Measurements from ENCODE around the gene PGAM1.
A peak's percentile ranks its signal among the peaks of the same experiment; 100 is the strongest.

PGAM1 gene

DNA sequence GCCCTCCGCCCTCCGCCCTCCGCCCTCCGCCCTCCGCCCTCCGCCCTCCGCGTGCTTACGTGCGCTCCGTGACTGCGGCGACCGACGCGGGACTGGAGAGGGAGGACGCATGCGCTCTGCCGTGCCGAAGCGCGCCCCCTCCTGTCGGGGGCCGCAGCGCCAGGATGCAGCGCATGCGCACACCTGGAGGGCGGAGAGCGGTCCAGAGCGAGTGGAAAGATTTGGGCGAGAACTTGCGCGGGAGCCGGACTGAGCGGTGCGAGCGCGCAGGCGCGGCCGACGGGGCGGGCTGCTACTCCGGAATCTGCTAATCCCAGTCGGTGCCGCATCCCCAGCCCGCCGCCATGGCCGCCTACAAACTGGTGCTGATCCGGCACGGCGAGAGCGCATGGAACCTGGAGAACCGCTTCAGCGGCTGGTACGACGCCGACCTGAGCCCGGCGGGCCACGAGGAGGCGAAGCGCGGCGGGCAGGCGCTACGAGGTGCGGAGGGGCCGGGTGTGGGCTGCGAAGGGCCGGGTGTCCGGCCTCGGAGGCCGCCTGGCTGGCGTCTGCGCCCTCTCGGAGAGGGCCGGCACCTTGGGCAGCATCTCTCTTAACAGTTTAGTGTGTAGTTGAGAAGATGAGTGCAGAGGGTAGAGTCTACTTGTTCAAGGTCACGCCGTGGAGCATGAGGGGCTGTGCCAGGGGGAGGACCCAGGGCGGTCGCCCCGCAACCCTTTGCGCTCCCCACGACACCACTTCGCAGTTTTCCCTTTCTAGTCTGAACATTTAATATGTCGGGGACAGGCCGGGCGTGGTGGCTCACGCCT, at the start of gene PGAM1:
Gene PGAM1 (plus strand): TSS at position 228 of the 812 bp plus-strand sequence. CDS start 117 bp downstream, at position 345.
- H3K36me3 ChIP-seq (ENCODE audit: control insufficient read depth, low read depth, low read length): peaks cover 27% of the 10 kb centered on the region
- peak within 1 kb of the TSS; percentile 95 for H3K4me3 ChIP-seq (ENCODE audit: low read length)
- H3K4me1 ChIP-seq (ENCODE audit: control insufficient read depth, low read depth, low read length): peaks cover 8% of the 10 kb centered on the region
- no peaks in the 10 kb centered on the region for H3K27me3 ChIP-seq (ENCODE audit: control insufficient read depth, insufficient read depth, low read length)
- peak within 1 kb of the TSS; percentile 92 for H3K9ac ChIP-seq (ENCODE audit: low read length)
- peak within 1 kb of the TSS; percentile 89 for H3K27ac ChIP-seq (ENCODE audit: low read length)
- no peaks in the 10 kb centered on the region for H3K9me3 ChIP-seq (ENCODE audit: control insufficient read depth, low read depth, low read length)

GRCh38 chr10:97376413-97376812, 49.6 kb upstream of the PGAM1 start:
- H3K9me3 ChIP-seq (ENCODE audit: control insufficient read depth, low read depth, low read length): no peaks in the 10 kb centered on the region
- no peak overlapping the region for H3K9ac ChIP-seq (ENCODE audit: low read length)
- no peak overlapping the region for H3K4me3 ChIP-seq (ENCODE audit: low read length)
- no peaks in the 10 kb centered on the region for H3K27me3 ChIP-seq (ENCODE audit: control insufficient read depth, insufficient read depth, low read length)
- H3K27ac ChIP-seq (ENCODE audit: low read length): no peak overlapping the region
- H3K4me1 ChIP-seq (ENCODE audit: control insufficient read depth, low read depth, low read length): no peaks in the 10 kb centered on the region
- H3K36me3 ChIP-seq (ENCODE audit: control insufficient read depth, low read depth, low read length): peaks cover 63% of the 10 kb centered on the region

DNA sequence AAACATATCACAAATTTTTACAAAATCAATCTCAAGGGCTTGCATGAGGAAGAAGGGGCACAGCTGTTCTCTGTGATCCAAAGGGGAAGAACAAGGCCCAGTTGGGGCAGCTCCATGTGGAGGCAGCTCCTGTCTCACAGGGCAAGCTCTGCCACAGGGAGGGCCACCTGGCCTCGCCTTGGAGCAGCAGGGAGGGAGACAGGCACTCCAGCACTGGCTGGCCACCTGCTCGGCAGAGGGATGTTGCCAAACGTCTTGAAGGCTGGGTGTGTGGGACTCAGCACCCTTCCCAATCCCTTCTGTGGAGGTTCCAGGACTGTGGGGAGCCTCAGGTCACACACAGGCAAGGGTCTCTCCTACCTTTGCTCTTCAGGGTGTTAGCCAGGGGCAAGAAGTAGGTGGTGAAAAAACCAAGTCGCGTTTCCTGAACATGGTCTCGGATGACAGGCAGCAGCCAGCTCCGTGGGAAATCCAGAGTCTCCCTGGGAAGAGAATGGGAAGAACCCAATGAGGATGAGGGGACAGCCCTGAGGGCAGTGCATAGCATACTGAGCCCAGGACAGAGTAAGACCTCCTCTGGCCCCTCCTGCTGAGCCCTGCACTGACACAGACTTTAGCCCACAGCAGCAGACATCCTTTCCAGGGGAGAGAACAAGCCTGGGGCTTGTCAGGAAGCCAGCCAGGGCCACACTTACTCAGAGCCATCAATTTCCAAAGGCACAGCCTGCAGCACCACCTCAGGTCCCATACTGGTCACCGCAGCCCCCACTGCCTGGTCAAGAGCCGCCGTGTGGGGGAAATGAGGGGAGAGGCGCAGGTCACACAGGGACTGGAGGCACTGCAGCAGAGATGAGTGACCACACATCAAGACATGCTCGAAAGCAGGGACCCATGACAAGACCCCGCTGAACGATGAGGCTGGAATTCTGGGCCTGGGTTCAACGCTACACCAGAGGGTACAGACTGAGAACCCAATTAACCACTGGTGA, 46.8 kb upstream of the PGAM1 start:
- Histone ChIP-seq H3K27ac (ENCODE audit: low read length) (no peak overlapping the region), H3K4me3 (ENCODE audit: low read length) (no peak overlapping the region), H3K36me3 (ENCODE audit: control insufficient read depth, low read depth, low read length) (peaks cover 49% of the 10 kb centered on the region), H3K4me1 (ENCODE audit: control insufficient read depth, low read depth, low read length) (no peaks in the 10 kb centered on the region), H3K9ac (ENCODE audit: low read length) (no peak overlapping the region), H3K27me3 (ENCODE audit: control insufficient read depth, insufficient read depth, low read length) (no peaks in the 10 kb centered on the region), H3K9me3 (ENCODE audit: control insufficient read depth, low read depth, low read length) (no peaks in the 10 kb centered on the region)

DNA sequence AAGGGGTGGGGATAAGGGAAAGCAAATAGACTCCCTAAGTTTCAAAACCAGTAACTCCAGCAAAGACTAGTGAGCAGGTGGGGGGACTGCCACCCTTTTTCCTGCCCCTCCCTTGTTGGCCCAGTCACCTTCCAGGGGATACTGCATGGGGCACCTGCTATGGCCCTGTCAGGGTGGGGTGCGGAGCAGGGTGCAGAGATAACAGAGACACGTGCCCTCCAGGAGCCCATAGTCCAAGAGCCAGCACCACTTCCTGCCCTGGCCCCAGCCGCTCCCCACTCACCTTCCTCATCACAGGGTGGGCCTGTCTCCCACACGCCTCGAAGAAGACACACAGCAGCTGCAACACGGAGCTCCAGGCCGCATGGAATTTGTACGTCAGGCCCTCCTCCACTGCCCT, 45.5 kb upstream of the PGAM1 start:
- H3K27me3 ChIP-seq (ENCODE audit: control insufficient read depth, insufficient read depth, low read length): no peaks in the 10 kb centered on the region
- H3K9ac ChIP-seq (ENCODE audit: low read length): no peak overlapping the region
- H3K27ac ChIP-seq (ENCODE audit: low read length): no peak overlapping the region
- no peak overlapping the region for H3K4me3 ChIP-seq (ENCODE audit: low read length)
- H3K36me3 ChIP-seq (ENCODE audit: control insufficient read depth, low read depth, low read length): peaks cover 50% of the 10 kb centered on the region
- H3K9me3 ChIP-seq (ENCODE audit: control insufficient read depth, low read depth, low read length): no peaks in the 10 kb centered on the region
- no peaks in the 10 kb centered on the region for H3K4me1 ChIP-seq (ENCODE audit: control insufficient read depth, low read depth, low read length)

DNA sequence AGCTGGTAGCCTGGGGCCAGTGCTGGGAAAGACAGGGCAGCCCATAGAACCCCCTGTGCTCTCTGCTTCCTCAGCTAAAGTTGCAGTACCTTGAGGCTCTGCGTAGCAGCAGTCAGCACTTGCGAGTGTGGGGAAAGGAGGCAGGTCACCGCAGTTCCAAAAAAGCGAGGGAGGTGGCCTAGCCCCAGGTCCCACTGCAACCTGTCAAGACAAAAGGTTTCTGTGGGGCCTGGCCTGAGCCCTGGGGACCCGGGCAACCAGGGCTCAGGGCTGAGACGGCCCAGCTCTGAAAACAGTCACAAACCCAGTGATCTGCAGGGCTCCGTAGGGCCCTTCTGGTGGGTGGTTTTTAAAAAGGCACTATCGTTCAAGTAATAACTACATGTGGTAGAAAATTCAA, 44.4 kb upstream of the PGAM1 start:
- H3K4me3 ChIP-seq (ENCODE audit: low read length): no peak overlapping the region
- H3K9me3 ChIP-seq (ENCODE audit: control insufficient read depth, low read depth, low read length): no peaks in the 10 kb centered on the region
- H3K9ac ChIP-seq (ENCODE audit: low read length): no peak overlapping the region
- no peaks in the 10 kb centered on the region for H3K4me1 ChIP-seq (ENCODE audit: control insufficient read depth, low read depth, low read length)
- no peaks in the 10 kb centered on the region for H3K27me3 ChIP-seq (ENCODE audit: control insufficient read depth, insufficient read depth, low read length)
- H3K27ac ChIP-seq (ENCODE audit: low read length): no peak overlapping the region
- peaks cover 51% of the 10 kb centered on the region for H3K36me3 ChIP-seq (ENCODE audit: control insufficient read depth, low read depth, low read length)

DNA sequence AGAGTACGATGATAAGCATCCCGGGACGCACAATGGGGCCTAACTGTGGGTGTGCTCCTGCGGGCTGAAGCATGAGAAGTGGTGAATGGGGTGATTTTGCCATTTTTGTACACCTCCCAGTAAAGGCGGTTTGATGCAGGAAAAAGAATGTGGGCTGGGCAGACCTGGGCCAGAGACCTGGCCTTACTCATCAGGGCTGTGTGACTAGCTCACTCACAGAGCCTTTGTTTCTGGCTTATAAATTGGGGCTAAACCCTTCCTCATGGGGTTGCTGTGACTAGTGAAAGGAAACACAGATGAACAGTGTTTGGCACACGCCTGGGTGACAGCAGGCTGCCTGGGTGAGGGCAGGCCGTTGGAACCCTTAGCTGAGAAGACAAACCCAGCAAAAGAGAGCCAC, 42.8 kb upstream of the PGAM1 start:
- Histone ChIP-seq H3K27ac (ENCODE audit: low read length) (no peak overlapping the region), H3K9me3 (ENCODE audit: control insufficient read depth, low read depth, low read length) (no peaks in the 10 kb centered on the region), H3K36me3 (ENCODE audit: control insufficient read depth, low read depth, low read length) (peaks cover 57% of the 10 kb centered on the region), H3K27me3 (ENCODE audit: control insufficient read depth, insufficient read depth, low read length) (no peaks in the 10 kb centered on the region), H3K4me1 (ENCODE audit: control insufficient read depth, low read depth, low read length) (no peaks in the 10 kb centered on the region), H3K9ac (ENCODE audit: low read length) (no peak overlapping the region), H3K4me3 (ENCODE audit: low read length) (no peak overlapping the region)

GRCh38 chr10:97384156-97384555, 41.8 kb upstream of the PGAM1 start:
- no peaks in the 10 kb centered on the region for H3K27me3 ChIP-seq (ENCODE audit: control insufficient read depth, insufficient read depth, low read length)
- H3K4me3 ChIP-seq (ENCODE audit: low read length): no peak overlapping the region
- H3K9me3 ChIP-seq (ENCODE audit: control insufficient read depth, low read depth, low read length): no peaks in the 10 kb centered on the region
- no peak overlapping the region for H3K9ac ChIP-seq (ENCODE audit: low read length)
- no peaks in the 10 kb centered on the region for H3K4me1 ChIP-seq (ENCODE audit: control insufficient read depth, low read depth, low read length)
- peaks cover 59% of the 10 kb centered on the region for H3K36me3 ChIP-seq (ENCODE audit: control insufficient read depth, low read depth, low read length)
- H3K27ac ChIP-seq (ENCODE audit: low read length): no peak overlapping the region

GRCh38 chr10:97384641-97385040, 41.4 kb upstream of the PGAM1 start:
- H3K27ac ChIP-seq (ENCODE audit: low read length): no peak overlapping the region
- H3K36me3 ChIP-seq (ENCODE audit: control insufficient read depth, low read depth, low read length): peaks cover 58% of the 10 kb centered on the region
- no peaks in the 10 kb centered on the region for H3K4me1 ChIP-seq (ENCODE audit: control insufficient read depth, low read depth, low read length)
- H3K4me3 ChIP-seq (ENCODE audit: low read length): no peak overlapping the region
- H3K27me3 ChIP-seq (ENCODE audit: control insufficient read depth, insufficient read depth, low read length): no peaks in the 10 kb centered on the region
- H3K9ac ChIP-seq (ENCODE audit: low read length): no peak overlapping the region
- no peaks in the 10 kb centered on the region for H3K9me3 ChIP-seq (ENCODE audit: control insufficient read depth, low read depth, low read length)

DNA sequence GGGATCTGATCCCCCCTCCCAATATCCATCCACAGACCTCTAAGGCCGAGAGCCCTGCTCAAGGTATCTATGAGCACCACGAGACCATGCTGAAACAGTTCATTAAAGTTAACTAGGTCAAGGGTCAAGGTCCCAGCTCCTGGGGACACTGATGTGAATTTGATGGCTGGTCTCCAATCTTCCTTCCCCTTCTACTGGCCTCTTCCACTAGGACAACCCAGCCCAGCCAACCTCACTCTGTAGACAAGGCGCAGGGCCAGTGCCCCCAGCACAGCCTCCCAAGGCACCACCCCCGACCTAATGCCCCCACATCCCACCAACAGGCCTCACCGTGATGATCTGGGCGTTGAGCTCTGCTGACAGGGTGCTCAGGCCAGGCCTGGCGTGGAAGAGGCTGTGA, 40.4 kb upstream of the PGAM1 start:
- H3K9ac ChIP-seq (ENCODE audit: low read length): no peak overlapping the region
- H3K36me3 ChIP-seq (ENCODE audit: control insufficient read depth, low read depth, low read length): peaks cover 61% of the 10 kb centered on the region
- H3K4me1 ChIP-seq (ENCODE audit: control insufficient read depth, low read depth, low read length): no peaks in the 10 kb centered on the region
- H3K4me3 ChIP-seq (ENCODE audit: low read length): no peak overlapping the region
- H3K9me3 ChIP-seq (ENCODE audit: control insufficient read depth, low read depth, low read length): no peaks in the 10 kb centered on the region
- no peak overlapping the region for H3K27ac ChIP-seq (ENCODE audit: low read length)
- H3K27me3 ChIP-seq (ENCODE audit: control insufficient read depth, insufficient read depth, low read length): no peaks in the 10 kb centered on the region

- Histone ChIP-seq H3K9ac (ENCODE audit: low read length) (no peak overlapping the region), H3K4me1 (ENCODE audit: control insufficient read depth, low read depth, low read length) (no peaks in the 10 kb centered on the region), H3K36me3 (ENCODE audit: control insufficient read depth, low read depth, low read length) (peaks cover 55% of the 10 kb centered on the region)
These were observed 37.8 kb upstream of the PGAM1 start for GRCh38 chr10:97388152-97388551.

DNA sequence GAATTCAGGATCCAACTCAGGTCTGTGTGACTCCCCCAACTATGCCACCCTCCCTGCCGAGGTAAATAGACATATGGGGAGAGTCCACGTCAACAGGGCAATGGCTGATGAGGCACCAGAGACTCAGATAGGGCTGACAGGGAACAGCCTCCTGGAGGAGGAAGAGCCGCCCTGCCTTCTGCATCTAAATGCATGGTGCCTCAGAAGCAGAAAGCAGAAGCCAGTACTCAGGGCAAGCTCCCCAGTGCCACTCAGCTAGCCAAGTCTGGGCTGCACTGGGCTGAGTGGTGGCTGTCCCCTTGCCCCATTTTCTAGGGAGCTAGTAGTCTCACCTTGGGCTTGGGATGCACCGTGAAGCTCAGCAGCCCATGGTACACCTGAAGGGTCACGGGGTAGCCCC, 35.9 kb upstream of the PGAM1 start:
- no peaks in the 10 kb centered on the region for H3K4me1 ChIP-seq (ENCODE audit: control insufficient read depth, low read depth, low read length)
- H3K9ac ChIP-seq (ENCODE audit: low read length): no peak overlapping the region
- H3K27me3 ChIP-seq (ENCODE audit: control insufficient read depth, insufficient read depth, low read length): no peaks in the 10 kb centered on the region
- no peak overlapping the region for H3K27ac ChIP-seq (ENCODE audit: low read length)
- no peaks in the 10 kb centered on the region for H3K9me3 ChIP-seq (ENCODE audit: control insufficient read depth, low read depth, low read length)
- no peak overlapping the region for H3K4me3 ChIP-seq (ENCODE audit: low read length)
- H3K36me3 ChIP-seq (ENCODE audit: control insufficient read depth, low read depth, low read length): peaks cover 62% of the 10 kb centered on the region

More at GRCh38 chr10:97388152-97388551, 37.8 kb upstream of the PGAM1 start:
- no peak overlapping the region for H3K27ac ChIP-seq (ENCODE audit: low read length)
- H3K27me3 ChIP-seq (ENCODE audit: control insufficient read depth, insufficient read depth, low read length): no peaks in the 10 kb centered on the region
- no peaks in the 10 kb centered on the region for H3K9me3 ChIP-seq (ENCODE audit: control insufficient read depth, low read depth, low read length)
- no peak overlapping the region for H3K4me3 ChIP-seq (ENCODE audit: low read length)
